T-helper 22 cell (primary cell): ENCODE data around the gene NTNG2.

Experiments used
- DNase-seq: peaks from one replicate; pipeline ENCODE4 v3.0.0-alpha.2; 2020; ENCODE audit warnings: low read depth

NTNG2 gene

GRCh38 chr9:132250324-132251262, 88.7 kb downstream of the NTNG2 start:
- DNase-seq: no peak

GRCh38 chr9:132260846-132261245, 99.0 kb downstream of the NTNG2 start:
- no peak for DNase-seq

GRCh38 chr9:132266017-132266416, 104.2 kb downstream of the NTNG2 start:
- no peak for DNase-seq

- DNase-seq: no peak
Measured at GRCh38 chr9:132267660-132268059, 105.8 kb downstream of the NTNG2 start.

- DNase-seq: peak; percentile 21
Measured at GRCh38 chr9:132268725-132269352, 107.0 kb downstream of the NTNG2 start.

GRCh38 chr9:132269704-132270516, 108.1 kb downstream of the NTNG2 start:
- DNase-seq: peak; percentile 24

GRCh38 chr9:132274861-132275260, 113.0 kb downstream of the NTNG2 start:
- no peak for DNase-seq

- DNase-seq: no peak
Measured at GRCh38 chr9:132283165-132283564, 121.3 kb downstream of the NTNG2 start.

- no peak for DNase-seq
Measured at GRCh38 chr9:132283863-132284262, 122.0 kb downstream of the NTNG2 start.

- no peak for DNase-seq
Measured at GRCh38 chr9:132287256-132287760, 125.5 kb downstream of the NTNG2 start.

- DNase-seq: no peak
Measured at GRCh38 chr9:132288361-132288760, 126.5 kb downstream of the NTNG2 start.

GRCh38 chr9:132288966-132289365, 127.1 kb downstream of the NTNG2 start:
- no peak for DNase-seq

GRCh38 chr9:132293145-132293721, 131.4 kb downstream of the NTNG2 start:
- DNase-seq: no peak
